ENCODE data around the gene AQP3. TPM values are rescaled to one million over a fixed set of nuclear protein-coding genes. Genes with fewer than 3 reads are reported as not detected.

Gene AQP3
- total RNA-seq, 2 experiments from 2014 or later, result 29.1 to 32.0 TPM

Small RNA genes within 50 kb of the gene (microRNA-seq; reads per million reads assigned to microRNA genes)
- gene MIR6851, result not detected

Other genes starting within 250 kb of the AQP3 start
- not detected for gene SPINK4, start 207.4 kb downstream of the AQP3 start, total RNA-seq
- 10 to 100 TPM; 63.8 to 73.2 TPM for gene BAG1, start 182.9 kb downstream of the AQP3 start, total RNA-seq
- gene CHMP5, start 182.5 kb downstream of the AQP3 start, total RNA-seq, result 10 to 100 TPM; 96.1 to 97.1 TPM
- gene NFX1, start 157.1 kb downstream of the AQP3 start, total RNA-seq, result 10 to 100 TPM; 47.4 to 48.2 TPM
- gene AQP7, start 45.0 kb downstream of the AQP3 start, total RNA-seq, result not detected
- 10 to 100 TPM; 30.1 to 33.2 TPM for gene NOL6, start 26.3 kb upstream of the AQP3 start, total RNA-seq
- gene ANKRD18B, start 76.7 kb upstream of the AQP3 start, total RNA-seq, result not detected

Data from activated naive CD8-positive, alpha-beta T cell treated with anti-CD3 and anti-CD28 coated beads, Interleukin-2, amount 10 ng/mL, durations not matched to agents 7 days and 5 days (primary cell).